ENCODE data around the gene UBALD1.

UBALD1 gene

GRCh38 chr16:4616047-4616811, 1.5 kb upstream of the UBALD1 start:
- peak; percentile 92 for DNase-seq (ENCODE audit: low spot score)

GRCh38 chr16:4615384-4616046, 827 bp upstream of the UBALD1 start:
- DNase-seq (ENCODE audit: low spot score), result no peak

- peak; percentile 65 for DNase-seq (ENCODE audit: low spot score)
These were observed 785 bp downstream of the UBALD1 start for GRCh38 chr16:4613636-4614570.

- peak; percentile 17 for DNase-seq (ENCODE audit: low spot score)
These were observed 1.6 kb downstream of the UBALD1 start for GRCh38 chr16:4612977-4613635.

GRCh38 chr16:4612474-4612931, 2.2 kb downstream of the UBALD1 start:
- peak; percentile 75 for DNase-seq (ENCODE audit: low spot score)

- no peak for DNase-seq (ENCODE audit: low spot score)
These were observed 3.2 kb downstream of the UBALD1 start for GRCh38 chr16:4611337-4612021.

GRCh38 chr16:4610011-4611005, 4.4 kb downstream of the UBALD1 start:
- no peak for DNase-seq (ENCODE audit: low spot score)

- DNase-seq (ENCODE audit: low spot score), result no peak
These were observed 5.3 kb downstream of the UBALD1 start for GRCh38 chr16:4609200-4610010.

- DNase-seq (ENCODE audit: low spot score), result no peak
These were observed 6.0 kb downstream of the UBALD1 start for GRCh38 chr16:4608704-4608980.

GRCh38 chr16:4607841-4608703, 6.6 kb downstream of the UBALD1 start:
- DNase-seq (ENCODE audit: low spot score), result no peak

- no peak for DNase-seq (ENCODE audit: low spot score)
These were observed 8.3 kb downstream of the UBALD1 start for GRCh38 chr16:4606354-4606753.

GRCh38 chr16:4604401-4604800, 10.3 kb downstream of the UBALD1 start:
- DNase-seq (ENCODE audit: low spot score), result no peak

- no peak for DNase-seq (ENCODE audit: low spot score)
These were observed 11.0 kb downstream of the UBALD1 start for GRCh38 chr16:4603624-4604170.

GRCh38 chr16:4602331-4602730, 12.4 kb downstream of the UBALD1 start:
- no peak for DNase-seq (ENCODE audit: low spot score)

- no peak for DNase-seq (ENCODE audit: low spot score)
These were observed 12.9 kb downstream of the UBALD1 start for GRCh38 chr16:4601864-4602186.

- DNase-seq (ENCODE audit: low spot score), result no peak
These were observed 13.4 kb downstream of the UBALD1 start for GRCh38 chr16:4601036-4601863.

GRCh38 chr16:4599545-4599944, 15.1 kb downstream of the UBALD1 start:
- no peak for DNase-seq (ENCODE audit: low spot score)
